ENCODE data around the gene NUMBL.
A peak's percentile ranks its signal among the peaks of the same experiment; 100 is the strongest.

Gene NUMBL

DNA sequence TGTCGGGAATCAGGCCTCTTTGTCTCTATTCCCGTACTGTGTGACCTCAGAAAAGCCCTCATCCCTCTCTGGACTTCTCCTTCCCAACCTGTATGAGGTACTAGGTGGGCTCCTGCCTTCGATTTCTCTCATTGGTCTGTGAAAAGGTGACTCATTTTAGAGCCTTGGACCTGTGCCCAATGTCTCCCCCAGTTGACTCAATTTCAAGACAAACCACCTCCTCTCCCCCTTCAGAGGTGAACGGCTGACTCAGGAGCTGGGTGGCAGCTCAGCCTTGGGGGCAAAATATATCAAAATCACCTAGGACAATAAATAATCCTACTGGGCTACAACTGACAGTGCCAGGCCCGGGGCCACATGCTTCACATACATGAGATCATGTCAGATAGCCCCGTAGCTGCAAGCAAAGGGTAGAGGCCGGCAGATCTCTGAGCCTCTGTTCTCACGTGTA lies 25.6 kb upstream of the NUMBL start:
- DNase-seq (ENCODE audit: low read depth): peak; percentile 99

DNA sequence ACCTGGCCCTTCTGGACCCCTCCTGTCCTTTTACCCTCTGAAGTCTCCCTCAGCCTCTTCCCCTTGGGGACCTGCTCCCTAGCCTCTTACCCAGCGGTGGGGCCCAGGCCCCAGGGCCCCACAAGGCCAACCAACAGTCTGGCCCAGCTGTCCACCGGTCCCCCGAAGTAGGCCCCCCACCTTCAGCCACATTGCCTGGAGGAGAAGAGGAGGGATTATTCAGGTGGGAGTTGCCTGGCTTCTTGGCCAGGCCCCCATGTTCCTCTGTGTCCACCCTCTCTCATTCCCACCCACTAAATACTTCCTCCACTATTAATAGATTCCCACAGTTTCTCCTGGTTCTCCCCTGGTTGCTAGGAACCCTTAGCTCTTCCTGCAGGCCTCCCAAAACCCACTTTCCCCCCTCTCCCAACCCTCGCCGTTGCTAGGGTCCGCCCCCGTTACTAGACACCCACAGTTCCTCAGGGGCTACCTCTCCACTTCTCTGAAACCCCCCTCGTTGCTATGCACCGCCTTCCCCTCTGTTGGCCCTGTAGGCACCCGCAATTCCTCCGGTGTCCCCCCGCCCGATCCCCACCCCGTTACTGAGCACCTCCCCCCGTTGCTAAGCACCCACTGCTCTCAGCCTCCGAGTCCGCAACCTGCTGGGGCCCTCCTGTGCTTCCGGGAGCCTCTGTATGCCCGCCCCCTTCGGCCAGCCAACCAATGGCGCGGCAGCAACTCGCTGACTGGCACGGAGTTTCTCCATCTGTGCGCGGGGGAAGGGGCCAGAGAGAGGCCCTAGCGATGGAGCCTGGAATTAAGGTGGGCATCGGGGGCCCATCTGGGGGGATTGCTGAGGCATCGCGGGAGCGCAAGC lies 24.2 kb upstream of the NUMBL start:
- peak; percentile 95 for DNase-seq (ENCODE audit: low read depth)

DNA sequence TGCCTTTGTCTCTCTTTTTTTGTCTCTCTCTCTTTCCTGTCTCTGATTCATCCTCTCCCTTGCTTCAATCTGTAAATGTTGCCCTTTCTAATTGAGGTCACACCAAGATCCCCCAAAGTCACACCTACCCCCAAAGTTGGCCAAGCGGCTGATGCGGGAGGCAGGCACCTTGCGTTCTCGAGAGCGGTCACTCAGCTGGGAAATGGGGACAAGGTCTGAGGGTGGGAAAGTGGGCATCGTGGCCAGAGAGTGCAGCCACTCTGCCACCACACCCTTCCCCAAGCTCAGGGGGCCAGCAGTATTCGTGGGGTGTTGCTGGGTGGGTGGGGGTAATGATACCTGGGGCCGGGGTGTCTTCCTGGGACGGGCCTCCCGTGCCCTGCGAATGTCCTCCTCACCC lies 23.5 kb upstream of the NUMBL start:
- DNase-seq (ENCODE audit: low read depth): no peak

DNA sequence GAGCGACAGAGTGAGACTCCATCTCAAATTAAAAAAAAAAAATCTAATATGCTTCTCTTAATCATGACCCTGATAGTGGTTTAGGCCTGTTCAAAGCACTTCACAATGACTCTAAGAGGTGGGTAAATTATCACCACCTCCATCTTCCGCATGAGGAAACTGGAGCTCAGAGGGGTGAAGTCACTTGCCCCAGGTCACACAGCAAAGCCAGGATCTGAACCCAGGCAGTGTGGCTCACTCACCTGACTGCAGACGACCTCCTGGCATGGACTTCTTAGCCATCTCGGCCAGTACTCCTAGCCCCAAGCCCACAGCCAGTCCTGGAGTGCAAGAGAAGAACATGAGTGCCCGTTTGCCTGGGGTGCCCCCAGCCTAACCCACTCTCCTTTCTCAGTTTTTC lies 19.4 kb upstream of the NUMBL start:
- DNase-seq (ENCODE audit: low read depth): no peak

DNA sequence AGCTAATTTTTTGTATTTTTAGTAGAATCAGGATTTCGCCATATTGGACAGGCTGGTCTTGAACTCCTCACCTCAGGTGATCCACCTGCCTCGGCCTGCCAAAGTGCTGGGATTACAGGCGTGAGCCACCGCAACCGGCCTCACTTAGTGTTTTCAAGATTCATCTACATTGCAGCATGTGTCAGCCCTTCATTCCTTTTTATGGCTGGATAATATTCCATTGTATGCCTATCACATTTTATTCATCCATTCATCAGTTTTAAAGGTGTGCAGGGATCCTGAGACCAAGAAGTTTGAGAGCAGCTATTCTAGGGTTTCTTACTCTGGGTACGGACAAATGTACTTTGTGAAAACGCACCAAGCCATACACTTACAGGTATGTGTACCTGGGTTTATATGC lies 17.2 kb upstream of the NUMBL start:
- no peak for DNase-seq (ENCODE audit: low read depth)

DNA sequence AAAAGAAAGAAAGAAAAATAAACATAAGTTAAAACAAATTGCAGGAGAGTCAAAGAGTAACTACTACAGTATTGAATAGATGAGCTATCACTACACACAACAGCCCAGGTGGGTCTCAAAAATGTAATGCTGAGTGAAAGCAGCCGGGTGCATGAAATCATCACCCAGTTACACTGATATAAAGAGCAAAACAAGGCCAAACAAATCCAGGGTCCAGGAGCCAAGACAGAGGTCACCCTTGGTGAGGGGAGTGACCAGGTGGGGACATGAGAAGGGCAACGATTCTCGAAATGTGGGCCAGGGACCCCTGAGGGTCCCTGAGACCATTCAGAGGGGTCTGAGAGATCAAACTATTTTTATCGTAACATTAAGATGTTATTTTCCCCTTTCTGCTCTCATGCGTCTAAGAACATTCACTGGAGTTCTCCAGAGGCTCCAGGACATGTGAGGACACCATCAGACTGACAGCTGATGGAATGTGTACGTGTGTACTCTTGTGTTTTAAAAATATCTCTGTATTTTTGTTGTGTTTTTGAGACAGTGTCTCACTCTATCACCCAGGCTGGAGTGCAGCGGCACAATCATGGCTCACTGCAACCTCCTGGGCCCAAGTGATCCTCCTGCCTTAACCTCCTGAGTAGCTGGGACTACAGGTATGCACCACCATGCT lies 15.6 kb upstream of the NUMBL start:
- no peak for DNase-seq (ENCODE audit: low read depth)

DNA sequence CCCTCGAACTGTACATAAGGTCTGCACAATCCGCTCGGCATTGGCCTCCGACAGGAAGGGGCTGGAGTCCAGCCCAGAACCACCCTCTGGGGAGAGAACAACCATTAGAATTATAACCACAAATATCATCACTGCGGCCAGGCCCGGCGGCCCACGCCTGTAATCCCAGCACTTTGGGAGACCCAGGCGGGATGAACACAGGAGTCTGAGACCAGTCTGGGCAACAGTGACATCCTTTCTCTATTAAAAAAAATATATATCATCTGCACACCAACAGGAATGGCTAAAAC lies 14.9 kb upstream of the NUMBL start:
- DNase-seq (ENCODE audit: low read depth): no peak

DNA sequence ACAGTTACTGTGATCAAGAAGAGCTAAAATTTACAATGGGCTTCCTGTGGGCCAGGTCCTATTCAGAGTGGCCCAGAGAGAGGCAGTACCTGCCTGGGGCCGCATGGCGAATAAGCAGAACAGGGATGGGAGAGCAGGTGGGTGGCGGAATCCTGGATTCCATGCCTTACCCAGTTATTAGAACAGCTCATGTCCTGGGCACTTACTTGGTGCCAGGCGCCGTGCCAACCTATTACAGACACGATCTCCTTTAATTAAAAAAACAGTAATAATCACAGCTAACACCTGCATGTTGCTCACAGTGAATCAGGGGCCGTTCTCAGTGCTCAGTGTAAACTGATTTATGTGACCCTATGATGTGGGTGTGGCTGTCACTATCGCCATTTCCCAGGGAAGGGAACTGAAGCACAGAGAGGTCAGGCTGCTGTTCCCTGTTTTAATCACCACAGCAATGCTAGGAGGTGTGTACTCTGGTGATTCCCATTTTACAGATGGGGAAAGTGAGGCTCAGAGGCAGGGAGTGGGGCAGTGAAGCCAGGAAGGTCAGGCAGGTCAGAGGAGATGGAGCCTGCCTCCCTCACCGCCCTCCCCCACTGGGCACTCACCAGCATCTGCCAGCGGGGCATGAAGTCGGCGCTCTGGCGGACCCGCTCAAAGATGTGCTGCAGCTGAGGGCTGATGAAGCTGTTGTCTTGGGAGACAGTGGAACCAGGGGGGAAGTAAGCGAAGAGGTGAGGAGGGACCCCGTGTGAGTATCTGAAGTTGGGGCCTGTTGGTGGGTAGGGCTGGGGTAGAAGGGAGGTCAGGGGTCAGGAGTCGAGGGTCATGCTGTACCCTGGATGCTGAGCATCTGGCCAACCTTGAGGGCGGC lies 14.3 kb upstream of the NUMBL start:
- no peak for DNase-seq (ENCODE audit: low read depth)

DNA sequence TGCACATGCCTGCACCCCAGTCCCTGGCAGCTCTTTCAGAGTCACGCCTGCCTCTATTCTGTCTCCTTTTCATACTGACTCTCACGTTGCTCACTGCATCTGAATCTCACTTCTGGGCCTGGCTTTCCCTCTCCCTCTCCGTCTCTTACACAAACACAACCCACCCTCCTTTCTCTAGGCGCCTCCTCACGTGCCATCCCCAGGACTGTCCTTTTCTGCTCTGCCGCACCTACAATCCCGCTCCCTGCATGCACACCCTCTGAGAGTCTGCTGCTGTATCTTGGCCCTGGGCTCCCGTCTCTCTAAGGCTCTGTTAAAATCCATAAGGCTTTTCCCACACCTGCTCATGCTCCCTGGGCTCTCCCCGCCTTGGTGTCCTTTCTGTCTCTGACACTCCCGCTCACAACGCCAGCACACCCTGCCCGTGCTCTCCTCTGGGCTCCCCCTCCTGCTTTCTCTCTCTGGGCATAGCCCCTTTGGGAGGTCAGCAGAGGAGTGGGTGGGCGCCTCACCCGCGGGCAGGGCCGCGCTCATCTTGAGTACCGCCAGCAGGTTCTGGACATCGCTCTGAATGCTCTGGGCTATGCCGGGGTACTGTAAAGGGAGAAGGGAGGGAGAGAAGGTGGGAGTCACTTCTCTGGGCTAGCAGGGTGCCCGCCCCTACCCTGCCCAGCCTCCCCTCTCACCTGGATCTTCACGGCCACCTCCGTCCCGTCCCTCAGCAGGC lies 12.7 kb upstream of the NUMBL start:
- DNase-seq (ENCODE audit: low read depth): no peak

DNA sequence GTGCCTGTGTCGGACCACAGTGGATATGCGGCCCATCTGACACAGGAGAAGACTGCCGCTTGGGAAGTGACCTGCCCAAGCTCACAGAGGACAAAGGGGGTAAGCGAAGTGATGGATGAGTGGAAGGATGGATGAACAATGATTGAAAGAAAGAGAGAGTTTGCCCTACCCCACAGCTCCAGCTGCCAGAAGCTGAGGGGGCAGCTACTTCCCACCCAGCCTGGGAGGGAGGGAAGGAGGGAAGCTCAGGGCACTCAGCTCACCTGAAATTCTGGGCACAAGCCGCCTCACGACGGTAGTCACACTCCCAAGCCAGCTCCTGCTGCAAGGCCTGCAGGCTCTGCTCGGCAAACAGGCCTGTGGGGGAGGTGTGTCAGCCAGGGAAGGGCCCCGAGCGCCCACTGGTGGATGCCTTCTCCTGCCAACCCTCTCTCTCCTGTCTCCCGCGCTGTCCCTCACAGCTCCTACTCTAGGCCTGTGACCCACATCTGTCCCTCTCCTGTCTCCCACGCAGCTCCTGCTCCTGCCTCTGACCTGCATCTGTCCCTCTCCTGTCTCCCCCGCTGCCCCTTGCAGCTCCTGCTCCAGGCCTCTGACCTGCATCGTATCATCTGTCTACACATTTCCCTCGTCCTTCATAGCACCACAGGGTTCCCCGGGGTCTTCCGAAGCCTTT lies 12.0 kb upstream of the NUMBL start:
- no peak for DNase-seq (ENCODE audit: low read depth)

DNA sequence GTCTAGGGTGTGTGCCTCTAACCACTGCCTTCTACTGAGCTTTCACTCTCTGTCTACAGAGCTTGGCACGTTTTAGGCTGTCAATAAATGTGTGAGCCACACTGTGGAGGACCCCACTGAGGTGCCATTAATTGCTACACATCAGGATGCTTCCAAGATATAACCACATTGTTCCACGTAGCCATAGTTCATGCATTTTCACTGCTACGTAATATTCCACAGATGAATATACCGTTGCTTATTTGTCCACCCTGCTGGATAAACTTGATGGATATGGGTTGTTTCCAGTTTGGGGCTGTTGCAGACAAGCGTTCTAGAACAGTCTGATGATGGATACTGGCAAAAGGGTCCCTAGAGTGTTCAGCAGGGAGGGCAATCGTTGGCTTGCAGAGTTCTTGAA lies 11.3 kb upstream of the NUMBL start:
- DNase-seq (ENCODE audit: low read depth): no peak

DNA sequence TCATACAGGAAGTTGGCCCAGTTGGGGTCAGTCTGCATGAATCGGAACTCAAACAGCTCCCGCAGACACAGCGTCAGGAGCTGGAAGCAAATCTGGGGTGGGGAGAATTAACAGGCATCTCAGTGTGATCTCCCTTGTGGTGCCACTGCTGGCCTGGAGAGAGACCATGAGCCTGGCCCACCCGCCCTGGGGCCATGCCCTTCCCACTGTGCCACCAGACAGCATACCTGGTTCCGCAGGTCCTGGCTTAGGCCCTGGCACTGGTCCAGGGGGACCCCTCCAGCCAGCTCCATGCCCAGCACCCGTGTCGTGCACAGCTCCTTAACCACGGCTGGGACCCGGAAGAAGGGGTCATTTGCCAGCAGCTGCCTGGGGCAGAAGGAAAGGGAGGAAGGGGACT lies 9.6 kb upstream of the NUMBL start:
- no peak for DNase-seq (ENCODE audit: low read depth)

DNA sequence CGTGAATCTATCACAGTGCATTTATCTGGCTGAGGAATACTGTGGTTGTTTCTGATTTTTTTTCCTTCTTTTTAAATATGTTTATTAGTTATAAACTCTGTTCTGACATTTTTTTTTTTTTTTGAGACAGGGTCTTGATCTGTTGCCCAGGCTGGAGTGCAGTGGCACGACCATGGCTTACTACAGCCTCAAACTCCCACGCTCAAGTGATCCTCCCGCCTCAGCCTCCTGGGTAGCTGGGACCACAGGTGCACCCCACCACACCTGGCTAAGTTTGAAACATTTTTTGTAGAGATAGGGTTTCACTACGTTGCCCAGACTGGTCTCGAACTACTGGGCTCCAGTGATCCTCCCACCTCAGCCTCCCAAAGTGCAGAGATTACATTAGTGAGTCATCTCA lies 6.6 kb upstream of the NUMBL start:
- no peak for DNase-seq (ENCODE audit: low read depth)

DNA sequence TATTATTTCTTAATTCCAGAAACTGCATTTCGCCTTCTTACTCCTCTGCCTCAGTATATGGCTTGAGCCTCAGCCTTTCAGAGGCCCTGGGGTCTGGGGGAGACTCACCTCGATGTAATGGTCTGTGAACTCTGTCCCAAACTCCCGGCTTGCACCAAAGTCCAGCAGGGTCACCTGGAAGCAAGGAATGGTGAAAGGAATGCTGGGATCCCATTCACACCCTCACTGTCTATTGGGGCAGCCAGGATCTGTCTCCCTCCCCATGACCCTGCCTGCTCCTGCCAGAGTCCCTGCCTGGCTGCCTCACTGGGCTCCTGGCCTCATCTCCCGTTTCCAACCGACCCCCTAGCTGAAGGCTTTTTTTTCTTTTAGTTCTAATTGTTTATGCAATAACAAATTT lies 5.4 kb upstream of the NUMBL start:
- DNase-seq (ENCODE audit: low read depth): no peak

DNA sequence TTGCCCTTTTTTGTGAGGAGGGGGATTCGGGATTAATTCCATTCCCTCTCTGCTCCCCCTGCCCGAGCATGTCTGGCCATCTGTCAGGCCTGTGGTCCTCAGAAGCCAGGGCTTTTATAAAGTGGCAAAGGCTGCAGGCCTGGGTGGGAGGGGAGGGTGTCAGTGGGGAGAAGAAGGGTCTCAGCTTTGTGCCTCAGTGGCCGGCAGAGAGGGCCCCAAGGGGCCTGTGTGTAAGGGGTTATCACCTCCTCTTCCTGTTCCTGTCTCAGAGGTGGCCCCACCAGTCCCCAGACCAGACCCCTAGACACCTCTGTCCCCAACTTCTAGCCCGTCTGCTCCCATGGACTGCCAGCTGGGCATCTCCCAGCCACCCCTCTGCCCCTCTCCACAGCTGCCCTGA lies 3.4 kb upstream of the NUMBL start:
- DNase-seq (ENCODE audit: low read depth): no peak

DNA sequence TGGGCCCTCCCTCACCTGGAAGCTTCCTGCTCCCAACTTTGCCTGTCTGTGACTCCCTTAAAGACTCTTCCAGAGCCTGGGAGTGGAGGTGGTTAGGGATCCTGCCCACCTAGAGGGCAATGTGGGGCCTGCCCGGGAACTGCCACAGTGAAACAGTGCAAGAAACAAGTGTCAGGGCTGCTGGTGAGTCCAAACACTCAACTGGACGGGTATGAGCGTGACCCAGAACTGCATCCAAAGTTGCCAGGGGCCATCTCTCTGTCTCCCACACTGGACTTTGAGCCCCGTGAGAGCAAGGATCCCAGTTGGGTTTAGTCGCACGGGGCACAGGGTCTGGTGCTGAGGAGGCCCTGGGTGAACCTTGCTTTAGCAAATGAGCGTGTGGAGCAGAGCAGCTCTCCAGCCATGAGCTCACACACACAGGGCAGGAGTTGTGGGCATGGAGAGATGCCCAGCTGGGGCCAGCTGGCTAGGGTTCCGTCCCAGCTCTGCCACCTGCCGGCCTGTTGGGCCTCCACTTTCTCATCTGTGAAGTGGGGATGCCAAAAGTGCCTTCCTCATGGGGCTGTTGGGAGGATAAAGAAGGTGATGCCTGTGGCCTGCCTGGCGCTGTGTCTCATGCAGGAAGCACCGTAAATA lies 2.8 kb upstream of the NUMBL start:
- no peak for DNase-seq (ENCODE audit: low read depth)

DNA sequence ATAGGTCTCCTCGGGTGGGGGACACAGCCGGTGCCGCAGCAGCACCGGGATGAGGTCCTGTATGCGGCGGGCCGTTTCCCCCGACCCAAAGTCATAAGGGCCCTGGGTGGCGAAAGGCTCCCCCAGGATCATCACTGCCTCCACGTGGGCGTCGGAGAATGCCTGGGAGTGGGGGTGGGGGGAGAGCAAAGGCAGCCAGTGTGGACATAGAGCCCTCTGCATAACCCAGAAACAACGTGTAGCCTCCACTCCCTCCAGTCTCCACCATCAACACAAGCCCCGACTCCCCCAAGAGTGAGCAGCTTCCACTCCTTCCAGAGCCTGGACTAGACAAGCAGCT lies 1.7 kb upstream of the NUMBL start:
- DNase-seq (ENCODE audit: low read depth): no peak

DNA sequence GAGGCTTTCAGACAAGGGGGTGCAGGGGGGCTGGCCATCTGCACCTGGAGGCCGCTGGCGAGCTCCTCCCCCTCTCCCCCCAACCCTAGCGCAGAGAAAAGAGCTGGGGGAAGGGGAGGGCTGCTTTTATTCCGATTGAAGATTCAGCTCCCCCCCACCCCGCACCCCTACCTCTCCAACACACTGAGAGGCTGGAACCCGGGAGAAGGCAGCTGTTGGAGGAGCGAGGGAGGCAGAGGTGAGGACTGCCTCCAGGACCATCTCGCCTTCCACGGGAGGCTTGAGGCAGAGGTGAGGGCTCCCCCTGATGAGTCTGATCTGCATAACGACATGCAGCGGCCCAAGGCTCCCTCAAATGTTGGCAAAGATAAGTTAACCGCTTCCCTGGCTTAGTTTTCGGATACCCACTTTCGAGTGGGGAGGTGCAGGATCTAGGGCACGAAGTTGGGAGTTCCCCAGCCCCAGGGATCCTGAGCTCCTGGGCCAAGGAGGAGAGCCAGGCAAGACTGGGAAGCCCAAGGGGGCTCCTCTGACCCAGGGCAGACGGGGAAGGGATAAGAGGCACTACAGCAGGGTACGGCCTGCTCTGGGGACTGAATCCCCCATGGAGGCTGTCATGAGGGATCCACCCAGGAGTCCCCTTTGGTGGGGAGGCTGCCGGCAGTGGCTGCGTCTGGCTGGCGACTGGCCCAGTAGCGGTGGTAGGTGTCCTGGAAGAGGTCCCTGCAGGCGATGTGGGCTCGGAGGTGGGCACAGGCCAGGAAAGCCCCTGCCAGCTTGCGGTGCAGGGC lies 1.2 kb upstream of the NUMBL start:
- DNase-seq (ENCODE audit: low read depth): no peak

DNA sequence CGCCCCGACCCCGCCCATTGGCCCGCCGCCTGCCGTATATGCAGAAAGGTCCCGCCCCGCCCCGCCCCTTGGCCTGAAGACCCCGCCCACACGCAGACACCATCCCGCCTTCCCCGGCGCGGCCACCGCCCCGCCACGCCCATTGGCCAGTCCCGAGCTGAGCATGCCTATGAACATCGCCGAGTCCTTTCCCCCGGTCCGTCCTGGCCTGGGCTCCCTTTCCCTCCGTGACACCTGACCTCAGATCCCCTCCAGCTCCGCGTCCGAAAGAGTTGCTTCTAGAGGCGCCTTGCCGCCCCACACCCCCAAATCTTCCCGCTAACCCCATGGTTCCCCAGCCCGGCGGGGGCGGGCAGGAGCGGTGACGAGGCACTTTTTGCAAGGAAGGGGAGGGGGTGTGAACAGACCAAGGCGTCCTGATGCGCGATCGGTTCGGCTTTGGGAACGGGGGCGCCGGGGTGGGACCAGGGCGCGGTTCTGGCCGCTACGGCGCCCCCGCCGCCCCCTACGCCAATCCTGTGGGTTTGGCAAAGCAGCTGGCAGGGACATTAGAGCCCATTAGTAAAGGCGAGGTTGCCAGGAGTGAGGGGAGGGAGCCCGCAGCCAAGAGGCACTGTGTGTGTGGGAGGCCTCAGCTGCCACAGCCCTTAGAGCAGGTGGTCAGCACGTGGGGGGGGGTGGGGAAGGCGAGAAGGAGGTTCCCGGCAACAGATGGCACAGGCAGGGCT lies 406 bp upstream of the NUMBL start:
- peak; percentile 92 for DNase-seq (ENCODE audit: low read depth)
